ENCODE results near the gene DNER.

DNER gene

DNA sequence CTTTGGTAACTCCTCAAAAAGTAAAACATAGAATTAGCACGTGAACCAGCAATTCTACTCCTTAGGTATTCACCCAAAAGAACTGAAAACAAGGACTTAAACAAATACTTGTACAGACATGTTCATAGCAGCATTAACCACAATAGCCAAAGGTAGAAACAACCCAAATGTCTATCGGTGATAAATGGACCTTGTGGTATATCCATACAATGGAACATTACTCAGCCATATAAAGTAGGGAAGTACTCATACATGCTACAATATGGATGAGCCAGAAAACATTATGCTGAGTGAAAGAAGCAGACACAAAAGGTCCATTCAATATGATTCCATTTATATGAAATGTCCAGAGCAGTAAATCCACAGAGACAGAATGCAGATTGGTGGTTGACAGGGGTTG lies 182.8 kb downstream of the DNER start:
- WGBS (ENCODE audit: insufficient coverage, insufficient read length), result no CpG with 5 or more reads among the region's 2 CpGs
- Histone ChIP-seq H3K27ac (ENCODE audit: low read length) (no peak overlapping the region), H3K9me3 (ENCODE audit: control insufficient read depth, insufficient read depth, low read length) (no peaks in the 10 kb centered on the region), H3K27me3 (ENCODE audit: control insufficient read depth, insufficient read depth, low read length) (no peaks in the 10 kb centered on the region), H3K4me3 (ENCODE audit: low read length) (no peak overlapping the region), H3K4me1 (ENCODE audit: control insufficient read depth, insufficient read depth, low read length) (no peaks in the 10 kb centered on the region), H3K36me3 (ENCODE audit: control insufficient read depth, insufficient read depth, low read length) (no peaks in the 10 kb centered on the region)
- no peak for DNase-seq (ENCODE audit: low read depth, low spot score)

DNA sequence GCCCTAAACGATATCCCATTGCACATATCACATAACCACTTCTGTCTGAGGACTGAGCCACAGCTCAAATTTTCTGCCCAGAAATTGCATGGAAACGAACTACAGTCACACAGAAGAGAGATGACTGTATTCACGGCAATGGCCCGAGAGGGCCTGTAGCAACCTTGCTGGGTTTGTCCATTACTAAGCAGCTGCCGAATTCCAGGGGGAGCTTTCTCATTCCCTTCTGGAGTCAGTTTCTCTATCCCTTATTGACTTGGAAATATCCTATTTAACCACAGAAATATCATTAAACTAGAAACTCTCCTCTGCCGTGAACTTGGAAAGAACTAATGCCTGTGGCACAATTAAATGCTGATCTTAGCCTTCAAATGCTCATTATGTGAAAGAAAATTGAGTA lies 183.9 kb downstream of the DNER start:
- Histone ChIP-seq H3K4me1 (ENCODE audit: control insufficient read depth, insufficient read depth, low read length) (no peaks in the 10 kb centered on the region), H3K36me3 (ENCODE audit: control insufficient read depth, insufficient read depth, low read length) (no peaks in the 10 kb centered on the region), H3K27ac (ENCODE audit: low read length) (no peak overlapping the region), H3K27me3 (ENCODE audit: control insufficient read depth, insufficient read depth, low read length) (no peaks in the 10 kb centered on the region), H3K9me3 (ENCODE audit: control insufficient read depth, insufficient read depth, low read length) (no peaks in the 10 kb centered on the region), H3K4me3 (ENCODE audit: low read length) (no peak overlapping the region)
- DNase-seq (ENCODE audit: low read depth, low spot score), result no peak
- WGBS (ENCODE audit: insufficient coverage, insufficient read length), result no CpG with 5 or more reads among the region's 6 CpGs

DNA sequence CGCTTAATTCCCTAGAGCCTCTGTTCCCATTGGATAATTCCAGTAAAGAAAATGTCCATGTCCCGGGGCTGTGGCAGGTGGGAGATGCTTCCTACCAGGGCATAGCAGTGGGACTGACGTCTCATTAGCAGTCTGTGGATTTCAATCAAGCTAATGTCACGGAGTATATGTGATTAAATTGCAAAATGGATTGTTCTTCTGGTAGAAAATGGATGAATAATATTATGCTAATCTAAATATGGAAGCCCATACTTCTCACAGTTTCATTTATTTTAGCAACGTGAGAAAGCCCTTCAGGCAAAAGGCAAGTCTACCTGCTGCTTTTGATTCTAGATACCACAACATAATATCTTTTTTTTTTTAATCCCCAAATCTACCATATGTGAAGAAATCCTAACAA lies 185.5 kb downstream of the DNER start:
- Histone ChIP-seq H3K36me3 (ENCODE audit: control insufficient read depth, insufficient read depth, low read length) (no peaks in the 10 kb centered on the region), H3K27ac (ENCODE audit: low read length) (no peak overlapping the region), H3K9me3 (ENCODE audit: control insufficient read depth, insufficient read depth, low read length) (no peaks in the 10 kb centered on the region), H3K4me3 (ENCODE audit: low read length) (no peak overlapping the region), H3K27me3 (ENCODE audit: control insufficient read depth, insufficient read depth, low read length) (no peaks in the 10 kb centered on the region), H3K4me1 (ENCODE audit: control insufficient read depth, insufficient read depth, low read length) (no peaks in the 10 kb centered on the region)
- no peak for DNase-seq (ENCODE audit: low read depth, low spot score)
- no CpG with 5 or more reads among the region's 5 CpGs for WGBS (ENCODE audit: insufficient coverage, insufficient read length)

DNA sequence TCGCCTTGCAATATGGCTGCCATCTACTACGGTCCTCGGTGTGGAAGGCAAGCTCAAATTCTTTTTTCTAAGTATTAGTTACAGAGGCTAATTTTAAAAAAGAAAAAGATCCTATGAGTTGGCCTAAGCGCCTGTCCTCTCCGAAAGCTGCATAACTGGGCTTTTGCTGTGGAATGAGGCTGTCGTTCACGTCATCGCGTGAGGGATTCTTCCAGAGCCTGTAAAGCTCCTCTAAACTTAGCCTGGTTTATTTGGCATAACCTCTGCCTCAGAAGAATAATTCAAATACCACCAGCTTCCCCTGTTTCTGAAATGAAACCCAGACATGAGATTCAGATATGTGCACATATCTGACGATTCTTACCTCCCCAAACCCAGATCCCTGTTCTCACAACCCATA lies 187.4 kb downstream of the DNER start:
- H3K4me3 ChIP-seq (ENCODE audit: low read length), result no peak overlapping the region
- no peak overlapping the region for H3K27ac ChIP-seq (ENCODE audit: low read length)
- WGBS (ENCODE audit: insufficient coverage, insufficient read length), result no CpG with 5 or more reads among the region's 10 CpGs
- no peaks in the 10 kb centered on the region for H3K27me3 ChIP-seq (ENCODE audit: control insufficient read depth, insufficient read depth, low read length)
- DNase-seq (ENCODE audit: low read depth, low spot score), result no peak
- no peaks in the 10 kb centered on the region for H3K36me3 ChIP-seq (ENCODE audit: control insufficient read depth, insufficient read depth, low read length)
- H3K9me3 ChIP-seq (ENCODE audit: control insufficient read depth, insufficient read depth, low read length), result no peaks in the 10 kb centered on the region
- H3K4me1 ChIP-seq (ENCODE audit: control insufficient read depth, insufficient read depth, low read length), result no peaks in the 10 kb centered on the region

DNA sequence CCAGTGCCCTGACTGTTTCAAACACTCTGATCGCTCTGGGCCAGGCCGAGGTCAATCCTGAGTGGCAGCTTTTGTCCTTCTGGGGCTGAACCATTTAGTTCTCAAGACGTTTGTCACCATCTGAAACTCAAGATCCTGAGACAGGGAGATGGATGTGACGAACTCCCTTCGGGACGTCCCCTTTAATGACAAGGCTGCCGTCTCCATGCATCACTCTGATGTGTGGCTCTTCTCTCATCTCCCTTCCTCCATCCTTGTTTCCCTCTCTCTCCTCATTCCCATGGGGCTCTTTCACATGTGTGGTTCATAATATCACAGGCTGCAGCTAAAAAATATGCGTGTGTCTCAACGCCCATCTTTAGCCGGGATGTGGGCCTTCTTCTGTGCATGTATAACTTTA lies 189.6 kb downstream of the DNER start:
- Histone ChIP-seq H3K27me3 (ENCODE audit: control insufficient read depth, insufficient read depth, low read length) (no peaks in the 10 kb centered on the region), H3K9me3 (ENCODE audit: control insufficient read depth, insufficient read depth, low read length) (no peaks in the 10 kb centered on the region), H3K4me3 (ENCODE audit: low read length) (no peak overlapping the region), H3K4me1 (ENCODE audit: control insufficient read depth, insufficient read depth, low read length) (no peaks in the 10 kb centered on the region; the same call in 1 of the 2 replicates), H3K27ac (ENCODE audit: low read length) (no peak overlapping the region), H3K36me3 (ENCODE audit: control insufficient read depth, insufficient read depth, low read length) (no peaks in the 10 kb centered on the region)
- no peak for DNase-seq (ENCODE audit: low read depth, low spot score)
- WGBS (ENCODE audit: insufficient coverage, insufficient read length), result no CpG with 5 or more reads among the region's 10 CpGs

DNA sequence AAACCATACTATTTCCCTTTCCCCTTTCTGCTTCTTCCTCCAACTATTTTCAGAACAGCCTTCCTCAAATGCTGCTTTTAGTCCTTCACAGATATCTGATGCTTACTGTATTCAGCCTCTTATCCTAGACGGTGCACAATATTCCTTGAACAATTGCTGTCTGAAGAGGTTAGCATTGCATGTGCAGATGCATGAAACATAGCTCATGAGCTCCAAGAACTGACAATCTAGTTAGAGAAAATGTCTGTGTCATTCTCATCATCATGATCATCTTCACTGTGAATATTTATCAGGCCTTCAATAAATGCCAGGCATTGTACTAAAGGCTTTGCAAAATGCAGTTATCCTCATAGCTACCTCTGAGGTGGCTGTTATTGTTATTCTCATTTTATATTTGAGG lies 190.7 kb downstream of the DNER start:
- no CpG with 5 or more reads among the region's 1 CpG for WGBS (ENCODE audit: insufficient coverage, insufficient read length)
- H3K9me3 ChIP-seq (ENCODE audit: control insufficient read depth, insufficient read depth, low read length), result no peaks in the 10 kb centered on the region
- H3K4me3 ChIP-seq (ENCODE audit: low read length), result no peak overlapping the region
- no peaks in the 10 kb centered on the region for H3K36me3 ChIP-seq (ENCODE audit: control insufficient read depth, insufficient read depth, low read length)
- DNase-seq (ENCODE audit: low read depth, low spot score), result no peak
- H3K27ac ChIP-seq (ENCODE audit: low read length), result no peak overlapping the region
- H3K27me3 ChIP-seq (ENCODE audit: control insufficient read depth, insufficient read depth, low read length), result no peaks in the 10 kb centered on the region
- H3K4me1 ChIP-seq (ENCODE audit: control insufficient read depth, insufficient read depth, low read length), result no peaks in the 10 kb centered on the region; the same call in 1 of the 2 replicates

DNA sequence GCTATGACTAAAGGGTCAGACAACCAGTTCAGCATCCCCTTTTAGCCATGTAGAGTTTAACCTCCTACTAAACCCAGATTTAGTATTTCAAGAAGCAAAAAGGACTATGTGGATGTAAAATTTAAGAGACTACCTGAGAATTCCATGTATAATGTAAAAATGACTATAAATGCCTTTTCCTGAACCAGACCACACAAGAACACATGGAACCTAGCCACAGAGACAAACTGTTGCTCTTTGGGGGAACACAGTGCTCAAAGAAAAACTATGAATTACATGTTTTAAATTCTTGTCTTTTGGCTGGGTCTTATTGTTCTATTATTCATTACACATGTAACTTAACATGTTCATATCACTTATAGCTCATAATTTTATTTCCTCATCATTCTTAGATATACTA lies 192.8 kb downstream of the DNER start:
- no peaks in the 10 kb centered on the region; the same call in 1 of the 2 replicates for H3K4me1 ChIP-seq (ENCODE audit: control insufficient read depth, insufficient read depth, low read length)
- H3K27me3 ChIP-seq (ENCODE audit: control insufficient read depth, insufficient read depth, low read length), result no peaks in the 10 kb centered on the region
- no peak overlapping the region for H3K4me3 ChIP-seq (ENCODE audit: low read length)
- DNase-seq (ENCODE audit: low read depth, low spot score), result no peak
- H3K9me3 ChIP-seq (ENCODE audit: control insufficient read depth, insufficient read depth, low read length), result no peaks in the 10 kb centered on the region
- H3K27ac ChIP-seq (ENCODE audit: low read length), result no peak overlapping the region
- H3K36me3 ChIP-seq (ENCODE audit: control insufficient read depth, insufficient read depth, low read length), result no peaks in the 10 kb centered on the region

DNA sequence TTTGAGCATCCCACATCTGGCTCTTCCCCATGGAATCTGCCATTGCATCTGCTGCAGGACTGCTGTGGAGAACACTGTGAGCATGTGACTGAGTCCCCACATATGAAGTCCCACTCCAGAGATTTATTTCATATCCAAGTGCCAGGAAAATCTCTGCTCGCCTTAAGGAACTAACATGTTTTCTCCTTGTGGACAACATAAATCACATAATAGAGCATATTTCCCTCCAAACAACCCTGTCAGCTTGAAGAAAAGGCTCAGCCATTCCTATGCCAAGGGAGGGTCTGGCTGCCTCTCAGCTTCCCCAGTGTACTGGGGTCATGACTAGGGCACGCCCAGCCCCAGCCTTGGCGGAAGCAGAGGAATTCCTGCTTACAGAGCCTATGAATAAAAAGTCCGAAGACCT lies 193.7 kb downstream of the DNER start:
- no peak overlapping the region for H3K4me3 ChIP-seq (ENCODE audit: low read length)
- H3K27me3 ChIP-seq (ENCODE audit: control insufficient read depth, insufficient read depth, low read length), result no peaks in the 10 kb centered on the region
- H3K27ac ChIP-seq (ENCODE audit: low read length), result no peak overlapping the region
- no peak for DNase-seq (ENCODE audit: low read depth, low spot score)
- no peaks in the 10 kb centered on the region for H3K36me3 ChIP-seq (ENCODE audit: control insufficient read depth, insufficient read depth, low read length)
- no peaks in the 10 kb centered on the region for H3K9me3 ChIP-seq (ENCODE audit: control insufficient read depth, insufficient read depth, low read length)
- no CpG with 5 or more reads among the region's 4 CpGs for WGBS (ENCODE audit: insufficient coverage, insufficient read length)
- no peaks in the 10 kb centered on the region; the same call in 1 of the 2 replicates for H3K4me1 ChIP-seq (ENCODE audit: control insufficient read depth, insufficient read depth, low read length)

DNA sequence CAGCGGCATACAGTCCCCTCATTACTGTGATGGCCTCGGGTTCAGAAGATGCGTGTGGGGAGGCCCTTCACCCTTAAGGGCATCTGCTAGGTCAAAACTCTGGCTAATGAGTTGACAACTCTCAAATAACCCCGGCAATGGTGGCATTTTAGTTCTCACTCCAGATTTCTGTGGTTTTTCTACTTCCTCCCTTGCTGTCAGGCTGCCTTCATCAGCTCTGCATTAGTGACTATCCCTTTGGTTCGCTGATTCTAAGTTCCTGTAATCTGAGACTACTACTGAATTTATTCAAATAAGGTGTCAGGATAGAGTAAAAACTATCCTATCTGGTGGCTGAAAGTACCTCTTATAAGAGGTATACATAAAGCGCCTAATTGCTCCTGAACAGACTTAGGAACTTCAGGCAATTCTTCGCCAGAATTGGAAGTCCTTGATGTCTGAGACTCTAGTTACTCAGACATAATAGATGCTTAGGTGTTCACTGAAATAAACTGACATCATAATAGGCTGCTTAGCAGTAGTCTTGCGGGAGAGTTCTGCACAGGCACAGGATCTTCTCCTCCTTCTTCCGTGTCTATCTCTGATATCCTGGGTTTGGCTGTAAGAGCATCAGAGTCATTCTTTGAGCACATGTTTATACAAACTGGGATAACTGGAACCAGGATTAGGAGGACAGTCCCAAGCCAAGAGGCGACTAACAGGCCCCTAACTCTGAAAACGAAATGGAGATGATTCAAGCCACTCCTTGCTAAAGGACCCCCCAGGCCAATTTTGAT lies 194.5 kb downstream of the DNER start:
- Histone ChIP-seq H3K4me1 (ENCODE audit: control insufficient read depth, insufficient read depth, low read length) (no peaks in the 10 kb centered on the region; the same call in 1 of the 2 replicates), H3K36me3 (ENCODE audit: control insufficient read depth, insufficient read depth, low read length) (no peaks in the 10 kb centered on the region), H3K4me3 (ENCODE audit: low read length) (no peak overlapping the region), H3K9me3 (ENCODE audit: control insufficient read depth, insufficient read depth, low read length) (no peaks in the 10 kb centered on the region), H3K27me3 (ENCODE audit: control insufficient read depth, insufficient read depth, low read length) (no peaks in the 10 kb centered on the region), H3K27ac (ENCODE audit: low read length) (no peak overlapping the region)
- no peak for DNase-seq (ENCODE audit: low read depth, low spot score)
- no CpG with 5 or more reads among the region's 11 CpGs for WGBS (ENCODE audit: insufficient coverage, insufficient read length)

DNA sequence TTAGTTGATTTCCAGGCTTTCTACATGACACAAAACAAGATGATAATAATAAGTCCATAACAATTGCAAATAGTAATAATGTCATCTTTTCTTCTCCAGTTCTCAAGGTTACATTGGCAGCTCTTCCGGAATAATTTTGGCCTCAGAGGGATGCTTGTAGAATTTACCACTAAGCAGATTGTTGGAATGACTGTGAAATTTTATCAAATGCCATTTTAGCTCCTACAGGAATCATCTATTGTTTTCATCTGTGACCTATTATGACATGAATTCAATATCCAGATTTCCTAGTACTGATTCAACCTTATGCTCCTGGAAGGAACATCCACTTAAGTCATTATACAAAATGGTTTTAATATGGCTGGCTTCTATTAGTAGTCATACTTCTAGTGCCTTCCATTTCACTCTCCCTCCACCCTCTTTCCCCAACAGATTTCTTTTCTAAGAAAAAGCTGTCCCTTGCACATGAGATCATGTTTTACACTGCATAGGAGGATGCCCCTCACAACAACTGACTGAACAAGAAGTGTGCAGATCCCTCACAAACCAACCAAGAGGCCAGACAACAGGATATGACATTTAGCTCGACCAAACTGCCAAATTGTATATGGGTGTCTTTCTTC lies 200.0 kb downstream of the DNER start:
- Histone ChIP-seq H3K27me3 (ENCODE audit: control insufficient read depth, insufficient read depth, low read length) (no peaks in the 10 kb centered on the region), H3K4me3 (ENCODE audit: low read length) (no peak overlapping the region), H3K9me3 (ENCODE audit: control insufficient read depth, insufficient read depth, low read length) (no peaks in the 10 kb centered on the region), H3K27ac (ENCODE audit: low read length) (no peak overlapping the region), H3K4me1 (ENCODE audit: control insufficient read depth, insufficient read depth, low read length) (no peaks in the 10 kb centered on the region), H3K36me3 (ENCODE audit: control insufficient read depth, insufficient read depth, low read length) (no peaks in the 10 kb centered on the region)
- no CpG with 5 or more reads among the region's 2 CpGs for WGBS (ENCODE audit: insufficient coverage, insufficient read length)
- DNase-seq (ENCODE audit: low read depth, low spot score), result no peak

DNA sequence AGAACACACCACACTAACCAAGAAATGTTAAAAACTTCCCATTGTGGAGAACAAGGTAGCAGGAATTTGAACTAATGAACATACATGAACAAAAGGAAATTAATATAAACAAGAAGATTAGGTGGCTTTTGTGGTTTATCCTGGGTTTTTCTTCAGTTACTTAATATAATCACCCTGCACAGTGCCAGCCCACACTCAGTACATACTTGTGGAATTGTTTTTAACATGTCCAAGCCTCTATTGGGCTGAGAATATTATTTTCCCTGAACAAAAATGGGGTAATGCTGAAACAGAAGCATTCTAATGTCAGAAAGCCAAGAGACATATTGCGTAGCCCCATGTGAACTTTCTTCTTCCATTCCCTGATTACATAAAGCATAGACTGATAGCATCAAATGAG lies 202.8 kb downstream of the DNER start:
- DNase-seq (ENCODE audit: low read depth, low spot score), result no peak
- Histone ChIP-seq H3K9me3 (ENCODE audit: control insufficient read depth, insufficient read depth, low read length) (no peaks in the 10 kb centered on the region), H3K27me3 (ENCODE audit: control insufficient read depth, insufficient read depth, low read length) (no peaks in the 10 kb centered on the region), H3K36me3 (ENCODE audit: control insufficient read depth, insufficient read depth, low read length) (no peaks in the 10 kb centered on the region), H3K4me3 (ENCODE audit: low read length) (no peak overlapping the region), H3K4me1 (ENCODE audit: control insufficient read depth, insufficient read depth, low read length) (no peaks in the 10 kb centered on the region), H3K27ac (ENCODE audit: low read length) (no peak overlapping the region)
- no CpG with 5 or more reads among the region's 1 CpG for WGBS (ENCODE audit: insufficient coverage, insufficient read length)
